Smooth muscle cell of the brain vasculature (primary cell): ENCODE measurements around the gene MDP1.
"Not testable (repeated sequence)": the region's sequence is repeated elsewhere in the genome, so short reads cannot be mapped to it uniquely, and the experiment has no call there.

Experiments used
- DNase-seq: peaks from one replicate; pipeline ENCODE4 v3.0.0-alpha.2; 2012; ENCODE audit warnings: low read depth, low spot score

The MDP1 gene

GRCh38 chr14:24231263-24232120 lies 15.6 kb upstream of the MDP1 start:
- DNase-seq: no peak

- no peak for DNase-seq
Measured at GRCh38 chr14:24228902-24229301, 13.0 kb upstream of the MDP1 start.

GRCh38 chr14:24226473-24226872 lies 10.6 kb upstream of the MDP1 start:
- no peak for DNase-seq

GRCh38 chr14:24224618-24225071 lies 8.8 kb upstream of the MDP1 start:
- no peak for DNase-seq

- not testable (repeated sequence) for DNase-seq
Measured at GRCh38 chr14:24222987-24223386, 7.1 kb upstream of the MDP1 start.

- no peak for DNase-seq
Measured at GRCh38 chr14:24219521-24219920, 3.7 kb upstream of the MDP1 start.

- DNase-seq: no peak
Measured at GRCh38 chr14:24219080-24219479, 3.2 kb upstream of the MDP1 start.

- DNase-seq: not testable (repeated sequence)
Measured at GRCh38 chr14:24216876-24217275, 1.0 kb upstream of the MDP1 start.

- DNase-seq: no peak
Measured at GRCh38 chr14:24216345-24216699, 456 bp upstream of the MDP1 start.

- DNase-seq: no peak
Measured at GRCh38 chr14:24213866-24214662, 1.8 kb downstream of the MDP1 start.

- DNase-seq: peak; percentile 98
Measured at GRCh38 chr14:24212924-24213865, 2.7 kb downstream of the MDP1 start, which contains the start of gene CHMP4A. CHMP4A (minus strand) TSS chr14:24213488; CDS start chr14:24213439, 49 bp downstream.

- DNase-seq: no peak
Measured at GRCh38 chr14:24211311-24211710, 4.6 kb downstream of the MDP1 start.

- no peak for DNase-seq
Measured at GRCh38 chr14:24207625-24208024, 8.2 kb downstream of the MDP1 start.

- DNase-seq: no peak
Measured at GRCh38 chr14:24207104-24207551, 8.7 kb downstream of the MDP1 start.

- no peak for DNase-seq
Measured at GRCh38 chr14:24206260-24207103, 9.4 kb downstream of the MDP1 start.

GRCh38 chr14:24204163-24205146 lies 11.4 kb downstream of the MDP1 start:
- DNase-seq: no peak

GRCh38 chr14:24203249-24203886 lies 12.5 kb downstream of the MDP1 start:
- not testable (repeated sequence) for DNase-seq

GRCh38 chr14:24202538-24202937 lies 13.3 kb downstream of the MDP1 start:
- not testable (repeated sequence) for DNase-seq
